Small intestine (tissue), 7 donors: Measurements from ENCODE around the gene CDH24. TPM values are rescaled to one million over a fixed set of nuclear protein-coding genes. Genes with fewer than 3 reads are reported as not detected.

Experiments
- DNase-seq, 2 donors: peaks; one replicate each; pipeline versions ENCODE4 v3.0.0 to v3.0.0-alpha.2; 2013
- FAIRE-seq: peaks from 2 replicates; lab custom pipeline; 2012; peaks lifted over from hg19 to GRCh38; lab: Jason Lieb, UNC
- H3K27ac ChIP-seq, 3 donors: one replicate each; pipeline ENCODE4 v1.5.1; 2013; ENCODE audit warnings: low read length in 2 of 3, mild to moderate bottlenecking in 2 of 3, control low read depth in 1 of 3, inconsistent platforms in 1 of 3, low read depth in 1 of 3, moderate library complexity in 1 of 3
- H3K27me3 ChIP-seq, 3 donors: one replicate each; pipeline ENCODE4 v1.6.1; 2013; ENCODE audit warnings: low read length in 3 of 3, inconsistent platforms in 1 of 3; ENCODE audit not compliant: control insufficient read depth in 3 of 3, insufficient read depth in 3 of 3
- H3K36me3 ChIP-seq, 3 donors: one replicate each; pipeline ENCODE4 v1.6.1; 2013; ENCODE audit warnings: low read length in 3 of 3, inconsistent platforms in 1 of 3, low read depth in 1 of 3, mild to moderate bottlenecking in 1 of 3, moderate library complexity in 1 of 3; ENCODE audit not compliant: control insufficient read depth in 3 of 3, insufficient read depth in 2 of 3
- H3K4me1 ChIP-seq, 3 donors: one replicate each; pipeline ENCODE4 v1.6.1; 2013; ENCODE audit warnings: low read length in 2 of 3, inconsistent platforms in 1 of 3, low read depth in 1 of 3, mild to moderate bottlenecking in 1 of 3, moderate library complexity in 1 of 3; ENCODE audit not compliant: control insufficient read depth in 3 of 3, insufficient read depth in 2 of 3
- H3K4me3 ChIP-seq, 3 donors: one replicate each; pipeline ENCODE4 v1.5.1; 2013; ENCODE audit warnings: low read length in 3 of 3, control low read depth in 1 of 3, inconsistent platforms in 1 of 3, low read depth in 1 of 3, mild to moderate bottlenecking in 1 of 3, moderate library complexity in 1 of 3
- H3K9me3 ChIP-seq, 2 donors: one replicate each; pipeline ENCODE4 v1.6.1; 2013; ENCODE audit warnings: low read depth in 1 of 2, low read length in 1 of 2; ENCODE audit not compliant: control insufficient read depth in 2 of 2, insufficient read depth in 1 of 2
- WGBS, 3 donors: extraction: QIAGEN DNeasy Blood & Tissue Kit; methylation state at CpG; one replicate each; pipeline ENCODE4 v1.1.7; 2013; 5-methylcytosine and 5-hydroxymethylcytosine counted together
- polyA plus RNA-seq, 4 donors: library from polyadenylated mRNA; stranded (reverse) in 3 of 4; unstranded in 1 of 4; fragments of 200-250 nt in 3 of 4; fragments of 120-200 nt in 1 of 4; gene quantifications; one replicate each; pipeline versions ENCODE4 v1.2.1 to v1.2.3, GENCODE V29; 2013
- donor health status: healthy with polysubstance abuse.
- donor health status: control.
- donor health status: control.
- donor health status: Bipolar disorder and iron deficiency.
- donor health status: healthy.

Gene CDH24
- polyA plus RNA-seq, 4 donors: 0.22 to 4.3 (median 2.5) TPM

GRCh38 chr14:23101986-23102625 lies 44.8 kb upstream of the CDH24 start:
- H3K27ac ChIP-seq: no peak overlapping the region
- FAIRE-seq (no peak), DNase-seq (no peak)
- H3K9me3 ChIP-seq: no peaks in the 10 kb centered on the region
- H3K36me3 ChIP-seq: peaks cover 3 to 13% (median 5%) of the 10 kb centered on the region in 3 donors
- H3K4me1 ChIP-seq: peaks cover 0 to under 1% (median under 1%) of the 10 kb centered on the region in 3 donors
- H3K27me3 ChIP-seq: peaks cover 0 to 11% (median 0%) of the 10 kb centered on the region in 3 donors
- WGBS, 3 donors: 77 to 82% (median 80%) methylated on average over 10 of the region's 10 CpGs
- no peak overlapping the region for H3K4me3 ChIP-seq

GRCh38 chr14:23101213-23101970 lies 44.1 kb upstream of the CDH24 start:
- DNase-seq (no peak), FAIRE-seq (no peak)
- Histone ChIP-seq H3K27ac (no peak overlapping the region), H3K36me3 (peaks cover 3 to 16% (median 5%) of the 10 kb centered on the region in 3 donors), H3K4me3 (no peak overlapping the region), H3K4me1 (peaks cover 0 to 8% (median 7%) of the 10 kb centered on the region in 3 donors), H3K9me3 (no peaks in the 10 kb centered on the region), H3K27me3 (peaks cover 0 to 11% (median 0%) of the 10 kb centered on the region in 3 donors)
- WGBS, 3 donors: 79 to 89% (median 84%) methylated on average over 6 of the region's 6 CpGs

GRCh38 chr14:23099212-23099861 lies 42.0 kb upstream of the CDH24 start:
- H3K36me3 ChIP-seq: peaks cover 3 to 16% (median 5%) of the 10 kb centered on the region in 3 donors
- H3K27ac ChIP-seq: no peak overlapping the region
- H3K9me3 ChIP-seq: no peaks in the 10 kb centered on the region
- H3K27me3 ChIP-seq: peaks cover 0 to 7% (median 0%) of the 10 kb centered on the region in 3 donors
- H3K4me3 ChIP-seq: no peak overlapping the region
- no peak for DNase-seq
- WGBS, 3 donors: 58 to 87% (median 61%) methylated on average over 10 of the region's 10 CpGs
- peaks cover 0 to 8% (median 8%) of the 10 kb centered on the region in 3 donors for H3K4me1 ChIP-seq
- FAIRE-seq: no peak

- no peaks in the 10 kb centered on the region for H3K9me3 ChIP-seq
- H3K27me3 ChIP-seq: no peaks in the 10 kb centered on the region
- peaks cover 3 to 16% (median 5%) of the 10 kb centered on the region in 3 donors for H3K36me3 ChIP-seq
- H3K4me3 ChIP-seq: no peak overlapping the region
- H3K4me1 ChIP-seq: peaks cover 0 to 20% (median 18%) of the 10 kb centered on the region in 3 donors
- DNase-seq: no peak
- FAIRE-seq: no peak
- H3K27ac ChIP-seq: no peak overlapping the region
- WGBS, 3 donors: 86 to 92% (median 89%) methylated on average over 7 of the region's 7 CpGs
Observed at GRCh38 chr14:23097786-23098185, 40.5 kb upstream of the CDH24 start.

GRCh38 chr14:23095196-23096108 lies 38.1 kb upstream of the CDH24 start, which contains the start of gene C14orf119:
Gene C14orf119 (plus strand): TSS chr14:23095505. CDS start chr14:23097659, 2,154 bp downstream.
- Histone ChIP-seq H3K36me3 (peaks cover 6 to 27% (median 9%) of the 10 kb centered on the region in 3 donors), H3K4me1 (peaks cover 0 to 23% (median 18%) of the 10 kb centered on the region in 3 donors), H3K9me3 (no peaks in the 10 kb centered on the region), H3K27ac (peak within 1 kb of the TSS; percentile 96 to 100 (median 98)), H3K4me3 (peak within 1 kb of the TSS; percentile 48 to 81 (median 75)), H3K27me3 (no peaks in the 10 kb centered on the region)
- 0% methylated on average over 46 of the region's 46 CpGs for WGBS, 3 donors
- DNase-seq: peak; percentile 100
- peak; percentile 97 for FAIRE-seq

- Histone ChIP-seq H3K9me3 (no peaks in the 10 kb centered on the region), H3K36me3 (peaks cover 9 to 32% (median 13%) of the 10 kb centered on the region in 3 donors), H3K27me3 (no peaks in the 10 kb centered on the region), H3K27ac (peak within 1 kb of the TSS; percentile 96 to 100 (median 98)), H3K4me3 (peak within 1 kb of the TSS; percentile 48 to 81 (median 75)), H3K4me1 (peaks cover 0 to 23% (median 18%) of the 10 kb centered on the region in 3 donors)
- no peak for FAIRE-seq
- WGBS, 3 donors: 0% methylated on average over 50 to 55 of the region's 55 CpGs
- DNase-seq: peak in 1 of 2 donors; percentile 78
Observed at GRCh38 chr14:23094666-23095195, 37.4 kb upstream of the CDH24 start, which contains the start of gene ACIN1. Gene ACIN1 (minus strand): TSS chr14:23095136. CDS start chr14:23095112, 24 bp downstream.

- Histone ChIP-seq H3K9me3 (no peaks in the 10 kb centered on the region), H3K36me3 (peaks cover 15 to 29% (median 17%) of the 10 kb centered on the region in 3 donors), H3K4me3 (peak overlapping the region; percentile 37 to 81 (median 71)), H3K27me3 (no peaks in the 10 kb centered on the region), H3K27ac (peak overlapping the region; percentile 92 to 98 (median 96)), H3K4me1 (peaks cover 0 to 23% (median 18%) of the 10 kb centered on the region in 3 donors)
- no peak for DNase-seq
- 0 to 1% (median 0%) methylated on average over 14 of the region's 14 CpGs for WGBS, 3 donors
- no peak for FAIRE-seq
Observed at GRCh38 chr14:23093991-23094665, 36.8 kb upstream of the CDH24 start.
